GM12878 (cell line): ENCODE measurements around the gene POU4F3. TPM values are rescaled to one million over a fixed set of nuclear protein-coding genes. Genes with fewer than 3 reads are reported as not detected.

Source experiments
- ATAC-seq: fragments of 200-7000 bp; cut with Tn5 transposase; 3 replicates; pipeline ENCODE4 v1.9.1; 2020; ENCODE audit warnings: mild to moderate bottlenecking, moderate library complexity
- BruUV-seq: library from RNA; stranded (reverse); fragments of 400-500 nt; replicated peaks from 2 replicates; lab custom pipeline; 2021; lab: Mats Ljungman, UMichigan
- CTCF ChIA-PET: fragments of 300-600 bp; sonication (Branson Sonifier 250); formaldehyde crosslinking; extraction: SDS; loops from one replicate; lab custom pipeline; 2021; ENCODE audit warnings: inconsistent platforms; lab: Yijun Ruan, JAX
- POLR2A ChIA-PET: fragments of 350-600 bp; formaldehyde crosslinking; extraction: SDS; loops from one replicate; lab custom pipeline; 2021; ENCODE audit warnings: inconsistent platforms; lab: Charles Lee
- RAD21 ChIA-PET: fragments of 300-600 bp; sonication (Branson Sonifier 250); formaldehyde crosslinking; loops from one replicate; lab custom pipeline; 2023; ENCODE audit warnings: antibody characterized with exemption; ENCODE audit not compliant: unreplicated experiment; lab: Charles Lee
- SMC1A ChIA-PET: fragments of 300-600 bp; sonication (Branson Sonifier 250); formaldehyde crosslinking; loops from one replicate; lab custom pipeline; 2023; ENCODE audit not compliant: unreplicated experiment, uncharacterized antibody; lab: Charles Lee
- DNase-seq: peaks from one replicate; pipeline ENCODE4 v3.0.0-alpha.2; 2011; ENCODE audit warnings: low read depth, low spot score
- FAIRE-seq: peaks from 3 replicates; lab custom pipeline; 2011; peaks lifted over from hg19 to GRCh38; lab: Jason Lieb, UNC
- H2AFZ ChIP-seq: 2 replicates; pipeline ENCODE4 v1.6.0; 2011; ENCODE audit warnings: low read depth, low read length, control low read depth; ENCODE audit not compliant: control insufficient read depth
- H3K27ac ChIP-seq: 2 replicates; pipeline ENCODE4 v1.5.1; 2011; ENCODE audit warnings: control low read depth; ENCODE audit not compliant: control insufficient read depth, insufficient read depth
- H3K27me3 ChIP-seq, 2 experiments: replicated peaks in 1 of 2; 2 replicates each; pipeline versions ENCODE4 v1.6.0 to v1.6.1; 2011; ENCODE audit warnings: low read length in 1 of 2; ENCODE audit not compliant: control insufficient read depth in 2 of 2, insufficient read depth in 2 of 2
- H3K36me3 ChIP-seq, 2 experiments: 2 replicates each; pipeline ENCODE4 v1.5.1; 2011; ENCODE audit warnings: low read length in 1 of 2; ENCODE audit not compliant: control insufficient read depth in 2 of 2, insufficient read depth in 2 of 2
- H3K4me1 ChIP-seq: 2 replicates; pipeline ENCODE4 v1.6.1; 2011; ENCODE audit warnings: mild to moderate bottlenecking, low read length, moderate library complexity, mixed read lengths; ENCODE audit not compliant: control insufficient read depth, insufficient read depth
- H3K4me2 ChIP-seq: 2 replicates; pipeline ENCODE4 v1.6.0; 2011; ENCODE audit warnings: control low read depth; ENCODE audit not compliant: control insufficient read depth, insufficient read depth
- H3K4me3 ChIP-seq: fragments of 200-600 bp; sonication (generic); 2 replicates; pipeline ENCODE4 v1.5.1; 2016
- H3K79me2 ChIP-seq: 2 replicates; pipeline ENCODE4 v1.6.0; 2011; ENCODE audit warnings: low read length; ENCODE audit not compliant: control insufficient read depth, insufficient read depth
- H3K9ac ChIP-seq: 2 replicates; pipeline ENCODE4 v1.8.0; 2011; ENCODE audit warnings: low read length, control low read depth, mixed read lengths; ENCODE audit not compliant: control insufficient read depth, insufficient read depth
- H3K9me3 ChIP-seq: replicated peaks from 3 replicates; pipeline ENCODE4 v1.5.1; 2011; ENCODE audit warnings: mild to moderate bottlenecking, low read length; ENCODE audit not compliant: control insufficient read depth, insufficient read depth
- H4K20me1 ChIP-seq: 2 replicates; pipeline ENCODE4 v1.6.0; 2011; ENCODE audit not compliant: control insufficient read depth, insufficient read depth
- BCLAF1 ChIP-seq: fragments of 450-650 bp; IDR thresholded peaks from 2 replicates; pipeline ENCODE4 v1.6.1; 2017; ENCODE audit warnings: antibody characterized with exemption, mild to moderate bottlenecking, moderate library complexity
- CEBPB ChIP-seq, 2 experiments: fragments of 150-350 bp in 1 of 2; IDR thresholded peaks; 2 replicates each; pipeline ENCODE4 v1.6.1; 2012 to 2014; ENCODE audit warnings: low read depth in 2 of 2, low read length in 2 of 2, borderline replicate concordance in 1 of 2, inconsistent platforms in 1 of 2
- CEBPZ ChIP-seq: fragments of 150-350 bp; IDR thresholded peaks from 2 replicates; pipeline ENCODE4 v1.6.1; 2016; ENCODE audit warnings: low read depth, low read length
- CREM ChIP-seq: IDR thresholded peaks from 2 replicates; pipeline ENCODE4 v1.6.1; 2014; ENCODE audit warnings: antibody characterized with exemption, low read depth
- HDAC2 ChIP-seq: fragments of 200-600 bp; sonication (generic); IDR thresholded peaks from 2 replicates; pipeline ENCODE4 v1.6.1; 2017
- MTA2 ChIP-seq: fragments of 450-650 bp; IDR thresholded peaks from 2 replicates; pipeline ENCODE4 v1.6.1; 2016; ENCODE audit warnings: low read depth, mild to moderate bottlenecking, moderate library complexity
- NFXL1 ChIP-seq: fragments of 450-650 bp; IDR thresholded peaks from 2 replicates; pipeline ENCODE4 v1.6.1; 2017; ENCODE audit warnings: antibody characterized with exemption, mild to moderate bottlenecking, borderline replicate concordance
- NFYA ChIP-seq: IDR thresholded peaks from 2 replicates; pipeline ENCODE4 v1.6.1; 2011; ENCODE audit warnings: low read depth, mild to moderate bottlenecking, low read length, improper control_type of control experiment, borderline replicate concordance
- POU2F2 ChIP-seq: IDR thresholded peaks from 3 replicates; pipeline ENCODE4 v1.6.1; 2011; ENCODE audit warnings: low read depth, mild to moderate bottlenecking, low read length, borderline replicate concordance
- TCF7 ChIP-seq: IDR thresholded peaks from 2 replicates; pipeline ENCODE4 v1.6.1; 2014; ENCODE audit warnings: antibody characterized with exemption, borderline replicate concordance
- ZNF592 ChIP-seq: fragments of 450-650 bp; IDR thresholded peaks from 2 replicates; pipeline ENCODE4 v1.6.1; 2017; ENCODE audit warnings: mild to moderate bottlenecking, moderate library complexity
- WGBS: methylation state at CpG from one replicate; pipeline ENCODE4 v1.1.6; 2016; ENCODE audit warnings: low lambda C conversion rate; ENCODE audit not compliant: insufficient replicate concordance, insufficient coverage; ENCODE audit errors: missing lambda C conversion rate; 5-methylcytosine and 5-hydroxymethylcytosine counted together
- in situ Hi-C: fragments of 300-500 bp; cut with MboI; formaldehyde crosslinking; loops from 9 replicates; pipeline ENCODE4 v1.14.3; 2018; ENCODE audit warnings: mixed read lengths
- intact Hi-C: fragments of 100-400 bp; cut with micrococcal nuclease; formaldehyde crosslinking; loops from one replicate; pipeline ENCODE4 v1.14.2; 2022; ENCODE audit not compliant: unreplicated experiment
- polyA plus RNA-seq, 11 experiments: library from polyadenylated mRNA; depleted of rRNA in 4 of 11; unstranded in 6 of 11; stranded (reverse) in 5 of 11; fragments of >200 nt; fragmentation: Nextera tagmentation in 4 of 11; fragmentation: Illumina TruSeq in 1 of 11; extraction: Ambion mirVana in 4 of 11; extraction: Trizol in 1 of 11; gene quantifications; 1 replicate in 1 of 11; 2 replicates in 10 of 11; pipeline versions ENCODE4 v1.2.1 to v1.2.3, GENCODE V29; 2011 to 2016; ENCODE audit warnings: inconsistent platforms in 2 of 11, missing spikeins in 2 of 11, low read depth in 1 of 11
- total RNA-seq, 4 experiments: library from RNA; depleted of rRNA in 3 of 4; stranded (reverse); fragments of >200 nt in 3 of 4; fragmentation: Illumina TruSeq in 1 of 4; extraction: Trizol in 1 of 4; gene quantifications; 2 replicates each; pipeline versions ENCODE4 v1.2.1 to v1.2.3, GENCODE V29; 2013 to 2021

Gene POU4F3
- total and polyA plus RNA-seq, 10 of the 15 experiments (the other 5 are each of a cell fraction or from before 2014, with no cell fraction given) = 0.03 to 0.19 (median 0.08) TPM; not detected in 5

- TF ChIP-seq ZNF592 = no peak
- TF ChIP-seq POU2F2 = no peak
- no peak for TF ChIP-seq BCLAF1
- TF ChIP-seq CEBPB (IDR thresholded peaks at IDR 0.05; ENCODE audit: borderline replicate concordance in 1 of 2, low read depth in 2 of 2, low read length in 2 of 2) = no peak
Measured at GRCh38 chr5:146329697-146330096, 8.9 kb upstream of the POU4F3 start (continued).

- Histone ChIP-seq H3K27me3 (peaks cover 3 to 9% of the 10 kb centered on the region in 2 experiments; a peak in 2 of 4 replicates), H3K36me3 (no peaks in the 10 kb centered on the region), H3K79me2 (no peaks in the 10 kb centered on the region), H3K9me3 (no peaks in the 10 kb centered on the region), H3K9ac (no peak overlapping the region), H3K4me2 (no peak overlapping the region), H4K20me1 (no peaks in the 10 kb centered on the region), H3K4me1 (no peaks in the 10 kb centered on the region), H3K4me3 (no peak overlapping the region), H2AFZ (no peak overlapping the region), H3K27ac (no peak overlapping the region)
- ATAC-seq = no peak
- CTCF ChIA-PET = no interaction called here
- intact Hi-C loops = no loop called here
- no peak for DNase-seq
- TF ChIP-seq NFXL1 = no peak
- no peak for TF ChIP-seq CEBPZ
- TF ChIP-seq HDAC2 = no peak
- TF ChIP-seq TCF7 = no peak
- TF ChIP-seq NFYA = no peak
- no peak for TF ChIP-seq CREM
- TF ChIP-seq MTA2 = no peak
- BruUV-seq = no TSS peak
- POLR2A ChIA-PET = no interaction called here
- in situ Hi-C loops = no loop called here
- SMC1A ChIA-PET = no interaction called here
- RAD21 ChIA-PET = no interaction called here
- FAIRE-seq = no peak
- 0% methylated on average over 2 of the region's 2 CpGs for WGBS
Measured at GRCh38 chr5:146331423-146331822, 7.2 kb upstream of the POU4F3 start.
